Esophagus muscularis mucosa (tissue), 4 donors: ENCODE results near the gene P2RY4.

Experiments
- CTCF ChIP-seq, 3 experiments: fragments of 200-600 bp in 2 of 3; fragments of 450-650 bp in 1 of 3; sonication (generic) in 2 of 3; IDR thresholded peaks; one replicate each; pipeline ENCODE4 v1.5.1; 2017 to 2019; ENCODE audit warnings: antibody characterized with exemption in 3 of 3, mild to moderate bottlenecking in 2 of 3, moderate library complexity in 1 of 3
- EP300 ChIP-seq: sonication (generic); formaldehyde crosslinking; IDR thresholded peaks from one replicate; pipeline ENCODE4 v1.6.1; 2017; ENCODE audit warnings: antibody characterized with exemption
- POLR2A ChIP-seq: fragments of 450-650 bp; IDR thresholded peaks from one replicate; pipeline ENCODE4 v1.6.1; 2017; ENCODE audit warnings: antibody characterized with exemption, moderate library complexity, mild to moderate bottlenecking, low read depth
- POLR2AphosphoS5 ChIP-seq, 2 donors: sonication (generic); formaldehyde crosslinking; IDR thresholded peaks; one replicate each; pipeline ENCODE4 v1.6.1; 2017; ENCODE audit warnings: antibody characterized with exemption in 2 of 2

- TF ChIP-seq POLR2A (no peak), CTCF (IDR thresholded peaks at IDR 0.05) (no peak), POLR2AphosphoS5 (IDR thresholded peaks at IDR 0.05) (no peak), EP300 (no peak)
Measured at GRCh38 chrX:70231666-70232065, 28.3 kb downstream of the P2RY4 start.
